Caco-2 (cell line): ENCODE data around the gene ITGB8. TPM values are rescaled to one million over a fixed set of nuclear protein-coding genes. Genes with fewer than 3 reads are reported as not detected.

Experiments used
- BruUV-seq: library from RNA; stranded (reverse); fragments of 400-500 nt; replicated peaks from 2 replicates; lab custom pipeline; 2021; lab: Mats Ljungman, UMichigan
- CTCF ChIA-PET: fragments of 300-600 bp; sonication (Branson Sonifier 250); formaldehyde crosslinking; loops from one replicate; lab custom pipeline; 2022; ENCODE audit warnings: antibody characterized with exemption; lab: Charles Lee
- POLR2A ChIA-PET: fragments of 300-600 bp; sonication (Branson Sonifier 250); formaldehyde crosslinking; loops from one replicate; lab custom pipeline; 2022; ENCODE audit warnings: antibody characterized with exemption; lab: Charles Lee
- DNase-seq, 2 experiments: peaks; one replicate each; pipeline versions ENCODE4 v3.0.0 to v3.0.0-alpha.2; 2020 to 2022
- H3K27me3 ChIP-seq: replicated peaks from 2 replicates; pipeline ENCODE4 v1.6.0; 2011; ENCODE audit warnings: low read length; ENCODE audit not compliant: control insufficient read depth, insufficient read depth
- H3K36me3 ChIP-seq: 2 replicates; pipeline ENCODE4 v1.5.1; 2011; ENCODE audit warnings: low read length; ENCODE audit not compliant: control insufficient read depth, insufficient read depth
- H3K4me1 ChIP-seq: fragments of 250-450 bp; sonication (Bioruptor Pico); 2 replicates; pipeline ENCODE4 v1.5.1; 2020; ENCODE audit warnings: mild to moderate bottlenecking
- H3K4me3 ChIP-seq: 2 replicates; pipeline ENCODE4 v1.5.1; 2011; ENCODE audit warnings: low read depth, mild to moderate bottlenecking, control low read depth, low read length
- H3K9me3 ChIP-seq: fragments of 250-450 bp; sonication (Bioruptor Pico); 2 replicates; pipeline ENCODE4 v1.5.1; 2020; ENCODE audit warnings: mild to moderate bottlenecking, moderate library complexity
- H3K27ac Mint-ChIP-seq: one replicate; pipeline ENCODE4 v1.8.0; 2022; ENCODE audit warnings: mixed read lengths; ENCODE audit not compliant: unreplicated experiment
- H3K27me3 Mint-ChIP-seq: one replicate; pipeline ENCODE4 v1.8.0; 2022; ENCODE audit warnings: mixed read lengths; ENCODE audit not compliant: insufficient read depth, unreplicated experiment
- H3K36me3 Mint-ChIP-seq: one replicate; pipeline ENCODE4 v1.8.0; 2022; ENCODE audit warnings: mild to moderate bottlenecking, mixed read lengths; ENCODE audit not compliant: insufficient read depth, unreplicated experiment
- H3K4me1 Mint-ChIP-seq: one replicate; pipeline ENCODE4 v1.8.0; 2022; ENCODE audit warnings: low read depth, mixed read lengths; ENCODE audit not compliant: unreplicated experiment
- H3K4me3 Mint-ChIP-seq: one replicate; pipeline ENCODE4 v1.8.0; 2022; ENCODE audit warnings: mild to moderate bottlenecking, moderate library complexity, mixed read lengths; ENCODE audit not compliant: unreplicated experiment
- H3K9me3 Mint-ChIP-seq: one replicate; pipeline ENCODE4 v1.8.0; 2022; ENCODE audit warnings: mixed read lengths; ENCODE audit not compliant: unreplicated experiment
- CTCF ChIP-seq, 2 experiments: fragments of 200-600 bp in 1 of 2; IDR thresholded peaks; 1 replicate in 1 of 2; 2 replicates in 1 of 2; pipeline versions ENCODE4 v1.5.1 to v1.8.0; 2011 to 2022; ENCODE audit warnings: antibody characterized with exemption in 1 of 2, control low read depth in 1 of 2, inconsistent platforms in 1 of 2, low read depth in 1 of 2, low read length in 1 of 2, mild to moderate bottlenecking in 1 of 2, moderate library complexity in 1 of 2; ENCODE audit not compliant: insufficient read depth in 1 of 2, severe bottlenecking in 1 of 2, unreplicated experiment in 1 of 2
- intact Hi-C: fragments of 100-400 bp; cut with micrococcal nuclease; formaldehyde crosslinking; loops from one replicate; pipeline ENCODE4 v1.10.0; 2022; ENCODE audit not compliant: unreplicated experiment
- total RNA-seq: library from RNA; stranded (reverse); gene quantifications from 2 replicates; pipeline ENCODE4 v1.2.3, GENCODE V29; 2022

ITGB8 gene
- total RNA-seq, 1 experiment from 2014 or later, result 3.2 TPM

GRCh38 chr7:20442951-20443350, 112.3 kb downstream of the ITGB8 start:
- Histone ChIP-seq H3K27me3 (no peaks in the 10 kb centered on the region), H3K9me3 (peaks cover 11% of the 10 kb centered on the region; the same call in 1 of the 2 replicates), H3K36me3 (no peaks in the 10 kb centered on the region), H3K4me3 (no peak overlapping the region), H3K4me1 (peaks cover 9% of the 10 kb centered on the region; the same call in 1 of the 2 replicates)
- peaks cover 26% of the 10 kb centered on the region for H3K9me3 Mint-ChIP-seq
- no peak overlapping the region for H3K4me3 Mint-ChIP-seq
- no TSS peak for BruUV-seq
- CTCF ChIA-PET, result no interaction called here
- no peaks in the 10 kb centered on the region for H3K36me3 Mint-ChIP-seq
- TF ChIP-seq CTCF (IDR thresholded peaks at IDR 0.05; ENCODE audit: insufficient read depth in 1 of 2, low read depth in 1 of 2, low read length in 1 of 2, severe bottlenecking in 1 of 2, unreplicated experiment in 1 of 2), result no peak
- no peak for DNase-seq
- peaks cover 6% of the 10 kb centered on the region for H3K4me1 Mint-ChIP-seq
- peaks cover 3% of the 10 kb centered on the region for H3K27me3 Mint-ChIP-seq
- POLR2A ChIA-PET, result no interaction called here
- no peak overlapping the region for H3K27ac Mint-ChIP-seq
- intact Hi-C loops, result no loop called here

DNA sequence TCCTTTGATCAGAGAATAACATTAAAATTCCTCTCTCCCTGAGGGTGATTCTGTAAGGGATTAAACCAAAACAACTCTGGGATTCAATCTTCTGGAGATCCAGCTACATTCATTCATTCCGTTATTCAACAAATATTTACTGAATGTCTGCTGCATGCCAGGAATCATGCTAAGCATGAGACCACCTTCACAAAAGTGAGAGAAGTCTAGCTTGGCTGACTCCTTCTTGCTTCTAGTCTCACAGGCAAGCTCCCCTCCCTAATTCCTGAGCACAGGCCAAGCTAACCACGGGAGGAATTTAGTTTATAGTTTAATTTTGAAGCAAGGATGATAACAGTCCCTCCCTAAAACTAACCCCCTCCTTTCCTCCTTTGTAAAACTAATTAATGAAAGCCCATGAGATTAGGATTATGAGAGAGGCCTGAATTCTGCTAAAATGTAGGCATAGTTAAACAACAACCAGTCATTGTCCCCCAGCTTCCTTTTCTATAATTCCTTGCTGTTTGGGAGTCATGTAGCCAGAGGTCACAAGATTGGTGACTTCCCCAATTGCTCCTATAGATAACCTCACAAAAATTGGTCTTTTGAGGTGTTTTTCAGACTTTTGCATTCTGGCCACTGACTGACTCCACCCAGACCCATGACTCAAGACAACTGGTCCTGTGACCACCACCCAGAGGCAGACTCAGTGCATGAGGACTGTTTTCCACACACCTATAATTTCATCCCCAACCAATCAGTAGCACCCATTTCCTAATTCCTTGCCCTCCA, 113.5 kb downstream of the ITGB8 start:
- no peak overlapping the region for H3K4me3 Mint-ChIP-seq
- peaks cover 11% of the 10 kb centered on the region; the same call in 1 of the 2 replicates for H3K9me3 ChIP-seq
- no peaks in the 10 kb centered on the region for H3K4me1 Mint-ChIP-seq
- H3K4me1 ChIP-seq, result no peaks in the 10 kb centered on the region
- no peak overlapping the region for H3K4me3 ChIP-seq
- no peaks in the 10 kb centered on the region for H3K36me3 Mint-ChIP-seq
- H3K27me3 ChIP-seq, result no peaks in the 10 kb centered on the region; the same call in 1 of the 2 replicates
- BruUV-seq, result no TSS peak
- POLR2A ChIA-PET, result interaction anchor here (0.6 kb wide), 1 partner anchor 20 kb away, joined by 5 read pairs; no protein-coding TSS in a partner anchor
- no peak for DNase-seq
- no peak overlapping the region for H3K27ac Mint-ChIP-seq
- intact Hi-C loops, result no loop called here
- peaks cover 3% of the 10 kb centered on the region for H3K27me3 Mint-ChIP-seq
- CTCF ChIA-PET, result no interaction called here
- H3K9me3 Mint-ChIP-seq, result peaks cover 26% of the 10 kb centered on the region
- H3K36me3 ChIP-seq, result no peaks in the 10 kb centered on the region
- no peak for TF ChIP-seq CTCF (IDR thresholded peaks at IDR 0.05; ENCODE audit: insufficient read depth in 1 of 2, low read depth in 1 of 2, low read length in 1 of 2, severe bottlenecking in 1 of 2, unreplicated experiment in 1 of 2)

GRCh38 chr7:20447021-20447650, 116.4 kb downstream of the ITGB8 start:
- intact Hi-C loops, result no loop called here
- peaks cover 17% of the 10 kb centered on the region for H3K9me3 Mint-ChIP-seq
- no peak overlapping the region for H3K27ac Mint-ChIP-seq
- Histone ChIP-seq H3K4me3 (no peak overlapping the region), H3K36me3 (no peaks in the 10 kb centered on the region), H3K27me3 (no peaks in the 10 kb centered on the region; the same call in 1 of the 2 replicates), H3K9me3 (peaks cover 11% of the 10 kb centered on the region; the same call in 1 of the 2 replicates), H3K4me1 (no peaks in the 10 kb centered on the region)
- POLR2A ChIA-PET, result no interaction called here
- DNase-seq, result no peak
- BruUV-seq, result no TSS peak
- H3K4me3 Mint-ChIP-seq, result no peak overlapping the region
- no peak for TF ChIP-seq CTCF (IDR thresholded peaks at IDR 0.05; ENCODE audit: insufficient read depth in 1 of 2, low read depth in 1 of 2, low read length in 1 of 2, severe bottlenecking in 1 of 2, unreplicated experiment in 1 of 2)
- peaks cover 3% of the 10 kb centered on the region for H3K27me3 Mint-ChIP-seq
- CTCF ChIA-PET, result no interaction called here
- H3K36me3 Mint-ChIP-seq, result no peaks in the 10 kb centered on the region
- H3K4me1 Mint-ChIP-seq, result no peaks in the 10 kb centered on the region
